Body of pancreas (tissue), 4 donors: ENCODE data around the gene KXD1.

Experiments used
- POLR2A ChIP-seq, 3 donors: fragments of 450-650 bp; IDR thresholded peaks; one replicate each; pipeline ENCODE4 v1.6.1; 2016; ENCODE audit warnings: antibody characterized with exemption in 3 of 3, mild to moderate bottlenecking in 2 of 3
- TF ChIP-seq, protein P1 (sequence below), 7 experiments: fragments of 450-650 bp in 4 of 7; fragments of 200-600 bp in 3 of 7; sonication (generic) in 3 of 7; IDR thresholded peaks; one replicate each; pipeline ENCODE4 v1.5.1; 2016 to 2019; ENCODE audit warnings: antibody characterized with exemption in 7 of 7

DNA sequence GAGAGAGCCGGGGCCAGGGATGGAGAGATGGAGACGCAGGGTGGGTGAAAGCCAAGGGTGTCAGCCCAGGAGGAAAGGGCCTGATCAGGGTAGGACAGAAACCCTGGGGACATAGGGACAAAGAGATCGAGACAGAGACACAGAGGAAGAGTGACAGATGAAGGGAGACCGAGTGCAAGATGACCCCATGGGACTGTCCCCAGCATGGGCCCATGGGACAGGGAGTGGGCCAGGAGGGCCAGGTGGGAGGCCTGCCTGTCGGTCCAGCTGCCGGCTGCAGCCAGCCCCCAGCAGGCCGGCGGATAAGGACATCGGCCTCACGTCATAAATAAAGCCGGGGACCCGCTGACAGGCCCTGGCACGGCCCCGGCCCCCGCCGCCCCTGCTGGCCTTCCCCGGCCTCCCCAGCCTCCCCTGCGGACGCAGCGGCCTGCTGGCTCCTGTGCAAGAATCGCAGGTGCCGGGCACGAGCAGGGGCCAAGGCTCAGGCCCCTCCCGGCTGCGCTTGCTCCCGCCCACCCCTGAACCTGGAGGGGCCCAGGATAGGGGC is 37.2 kb downstream of the KXD1 start:
- TF ChIP-seq, protein P1, sequence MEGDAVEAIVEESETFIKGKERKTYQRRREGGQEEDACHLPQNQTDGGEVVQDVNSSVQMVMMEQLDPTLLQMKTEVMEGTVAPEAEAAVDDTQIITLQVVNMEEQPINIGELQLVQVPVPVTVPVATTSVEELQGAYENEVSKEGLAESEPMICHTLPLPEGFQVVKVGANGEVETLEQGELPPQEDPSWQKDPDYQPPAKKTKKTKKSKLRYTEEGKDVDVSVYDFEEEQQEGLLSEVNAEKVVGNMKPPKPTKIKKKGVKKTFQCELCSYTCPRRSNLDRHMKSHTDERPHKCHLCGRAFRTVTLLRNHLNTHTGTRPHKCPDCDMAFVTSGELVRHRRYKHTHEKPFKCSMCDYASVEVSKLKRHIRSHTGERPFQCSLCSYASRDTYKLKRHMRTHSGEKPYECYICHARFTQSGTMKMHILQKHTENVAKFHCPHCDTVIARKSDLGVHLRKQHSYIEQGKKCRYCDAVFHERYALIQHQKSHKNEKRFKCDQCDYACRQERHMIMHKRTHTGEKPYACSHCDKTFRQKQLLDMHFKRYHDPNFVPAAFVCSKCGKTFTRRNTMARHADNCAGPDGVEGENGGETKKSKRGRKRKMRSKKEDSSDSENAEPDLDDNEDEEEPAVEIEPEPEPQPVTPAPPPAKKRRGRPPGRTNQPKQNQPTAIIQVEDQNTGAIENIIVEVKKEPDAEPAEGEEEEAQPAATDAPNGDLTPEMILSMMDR (IDR thresholded peaks at IDR 0.05) = no peak
- no peak for TF ChIP-seq POLR2A (IDR thresholded peaks at IDR 0.05)
